GM18861 (cell line): ENCODE results near the gene PDE4D.

ENCODE experiments used
- ATAC-seq: cut with Tn5 transposase; IDR thresholded peaks from one replicate; pipeline ENCODE4 v1.9.1; 2021; ENCODE audit not compliant: unreplicated experiment

Gene PDE4D

DNA sequence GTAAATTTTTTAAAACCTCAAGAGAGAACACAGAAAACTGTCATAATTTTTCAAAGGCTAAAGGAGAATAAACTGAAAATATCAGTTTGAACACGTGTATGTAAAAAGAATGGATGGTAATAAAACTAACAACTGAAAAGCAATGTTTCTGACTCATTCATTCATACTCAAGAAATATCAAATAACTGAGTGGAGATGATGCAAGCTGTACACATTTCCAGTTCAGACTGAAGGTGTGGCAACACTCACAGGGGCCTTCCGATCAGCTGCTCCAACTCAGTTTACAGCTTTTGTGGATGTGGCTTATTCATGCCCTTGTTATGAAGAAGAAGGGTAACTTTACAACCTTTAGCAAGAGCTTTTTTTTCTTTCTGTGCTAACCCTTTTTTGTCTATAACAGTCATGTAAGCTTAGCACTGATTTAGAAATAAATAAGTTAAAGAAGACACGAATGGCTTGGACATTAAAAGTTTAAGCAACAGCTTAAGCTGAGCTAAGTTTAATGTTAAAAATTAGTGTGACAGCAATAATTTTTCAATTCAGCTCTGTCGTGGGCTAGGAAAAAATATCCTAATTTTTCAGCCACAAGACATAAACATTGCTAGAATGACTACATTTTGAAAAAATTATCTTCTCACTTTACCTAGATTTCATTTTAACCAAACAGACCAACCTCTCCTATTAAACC is 857.1 kb downstream of the PDE4D start:
- no peak for ATAC-seq

DNA sequence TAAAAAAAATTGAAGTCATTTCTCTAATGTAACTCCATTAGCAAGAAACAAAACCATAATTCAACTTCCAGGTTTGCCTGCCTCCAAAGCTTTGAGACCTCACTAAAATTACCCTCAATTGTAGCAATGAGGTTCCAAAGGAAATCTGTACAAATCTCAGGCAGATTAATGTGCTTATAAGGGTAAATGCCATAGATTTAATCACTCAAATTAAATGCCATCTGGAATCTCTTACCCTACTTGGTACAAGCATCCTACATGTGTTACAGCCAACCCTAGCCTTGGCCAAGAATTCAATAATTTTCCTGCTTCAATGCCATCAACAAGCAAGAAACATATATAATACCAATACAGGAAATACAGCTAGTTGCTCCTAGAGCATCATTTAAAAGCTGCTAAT is 857.8 kb downstream of the PDE4D start:
- ATAC-seq = no peak

DNA sequence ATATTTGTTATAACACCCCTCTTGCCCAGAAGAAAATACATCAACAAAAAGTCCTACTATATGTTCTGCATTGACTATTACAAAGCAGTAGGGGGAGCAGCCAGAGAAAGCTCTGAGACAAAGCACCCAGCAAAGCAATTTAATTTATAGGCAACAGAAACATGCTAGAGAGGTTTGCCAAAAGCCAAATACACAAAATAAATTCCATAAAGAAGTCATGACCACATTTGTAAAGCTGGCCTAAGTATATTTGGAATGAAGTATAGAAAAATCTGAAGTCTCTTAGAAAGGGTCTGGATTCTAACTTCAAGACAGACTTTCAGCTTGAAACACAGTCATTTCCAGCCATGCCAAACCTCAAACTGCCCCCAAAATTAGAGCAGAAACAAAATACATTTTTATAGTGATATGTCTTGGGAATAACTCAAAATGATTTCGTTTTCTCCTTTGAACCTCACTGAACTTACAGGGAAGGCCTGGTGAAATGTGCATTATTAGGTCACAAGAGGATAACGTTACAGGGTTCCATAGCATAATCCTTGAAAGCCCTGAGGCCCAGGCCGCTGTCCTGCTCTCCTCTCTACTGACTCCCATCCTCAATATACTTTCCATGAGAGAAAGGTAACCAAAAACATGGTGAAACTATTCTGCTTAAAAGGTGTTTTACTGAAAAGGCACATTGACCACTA is 858.9 kb downstream of the PDE4D start:
- no peak for ATAC-seq

DNA sequence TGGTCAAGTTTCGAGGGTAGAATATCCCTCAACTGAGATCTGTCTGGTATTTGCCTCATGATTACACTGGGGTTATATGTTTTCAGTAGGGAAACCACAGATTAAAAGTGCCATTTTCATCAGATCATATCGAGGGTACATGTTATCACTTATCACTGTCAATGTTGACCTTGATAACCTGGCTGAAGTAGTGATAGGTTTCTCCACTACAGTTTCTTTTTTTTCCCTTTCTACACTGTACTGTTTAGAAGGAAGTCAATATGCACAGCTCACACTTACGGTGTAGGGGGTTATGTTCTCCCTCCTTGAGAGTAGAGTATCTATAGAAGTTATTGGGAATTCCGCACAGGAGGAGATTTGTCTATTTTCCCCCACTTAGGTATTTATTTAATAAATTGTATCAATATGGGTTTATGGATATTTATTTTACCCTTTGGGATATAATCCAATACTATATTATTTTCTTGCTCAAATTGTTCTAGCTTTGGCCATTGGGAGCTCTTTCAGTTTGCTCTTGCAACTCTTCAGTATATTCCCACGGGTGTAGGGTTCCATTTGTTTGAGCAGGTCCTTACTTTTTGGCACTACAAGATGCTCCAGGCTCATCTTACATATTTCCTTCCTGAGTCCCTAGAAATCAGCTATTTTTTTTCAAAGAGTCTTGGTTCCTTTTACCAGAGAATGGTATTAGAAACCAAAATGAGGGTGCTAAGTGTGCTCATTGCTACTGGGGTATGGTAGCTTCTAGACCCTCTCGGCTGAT is 866.2 kb downstream of the PDE4D start:
- ATAC-seq = no peak

DNA sequence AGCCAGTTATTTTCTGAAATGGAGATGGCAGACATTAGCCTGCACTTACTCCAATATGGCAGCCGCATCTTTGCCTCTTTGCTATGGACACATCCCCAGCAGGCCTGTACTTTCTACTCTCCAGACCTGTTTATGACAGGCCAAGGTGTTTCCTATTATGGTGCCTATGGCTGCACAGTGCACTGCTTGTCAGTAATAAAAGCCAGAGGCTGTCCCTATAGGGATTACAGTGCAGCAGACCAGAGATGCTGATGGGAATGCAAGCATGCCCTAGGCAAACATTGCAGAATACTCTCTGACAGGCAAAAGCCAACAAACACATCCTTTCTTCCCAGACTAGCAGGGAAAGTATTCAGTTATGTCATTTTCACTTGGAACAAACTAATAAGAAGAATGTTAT is 867.8 kb downstream of the PDE4D start:
- no peak for ATAC-seq

DNA sequence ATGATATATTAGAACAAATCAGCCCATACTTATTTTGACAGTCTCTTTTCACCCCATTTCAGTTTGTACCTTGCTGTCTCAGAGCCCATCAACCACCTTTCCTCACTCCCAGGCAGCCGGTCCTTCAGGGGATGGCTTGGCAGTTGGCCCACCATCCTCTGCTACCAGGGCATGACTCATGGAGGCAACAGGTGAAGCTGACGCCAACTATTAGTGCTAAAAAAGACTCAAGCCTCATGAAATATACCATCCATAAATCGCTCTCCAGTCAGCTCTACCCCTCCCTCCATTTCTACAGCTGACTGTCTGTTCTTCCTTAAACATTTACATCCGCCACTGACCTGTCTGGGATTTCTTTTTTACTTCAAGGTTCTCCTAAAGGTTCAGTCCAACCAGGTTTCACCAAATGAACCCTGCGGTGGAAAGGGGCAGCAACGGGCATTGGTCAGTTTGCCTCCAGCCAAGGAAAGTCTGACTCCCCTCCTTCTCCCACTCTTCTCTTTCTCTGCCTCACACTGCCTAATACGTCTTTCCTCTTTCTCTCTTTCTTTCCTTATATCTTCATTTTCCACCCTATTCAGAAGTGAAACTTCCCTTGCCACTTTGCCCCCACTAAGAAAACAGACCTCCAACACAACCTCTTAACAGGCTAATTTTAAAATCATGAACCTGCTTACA is 871.5 kb downstream of the PDE4D start:
- ATAC-seq = no peak

DNA sequence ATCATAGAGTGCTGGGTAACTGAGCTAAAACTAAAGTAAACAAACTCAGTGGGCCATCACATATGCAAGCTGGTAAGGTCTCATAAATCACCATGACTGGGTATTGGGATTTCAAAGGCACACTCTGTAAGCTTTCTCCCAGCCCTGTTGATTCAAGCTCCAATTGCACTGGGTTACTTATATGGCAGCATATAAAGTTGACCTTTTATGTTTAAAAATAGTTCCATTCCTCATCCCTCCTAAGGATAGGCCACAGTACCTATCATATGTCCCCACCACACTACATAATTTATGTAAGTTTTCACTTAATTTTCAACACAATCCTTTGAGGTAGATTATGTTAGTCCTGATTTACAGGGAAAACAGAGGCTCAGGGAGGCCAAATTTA is 872.2 kb downstream of the PDE4D start:
- ATAC-seq = no peak

DNA sequence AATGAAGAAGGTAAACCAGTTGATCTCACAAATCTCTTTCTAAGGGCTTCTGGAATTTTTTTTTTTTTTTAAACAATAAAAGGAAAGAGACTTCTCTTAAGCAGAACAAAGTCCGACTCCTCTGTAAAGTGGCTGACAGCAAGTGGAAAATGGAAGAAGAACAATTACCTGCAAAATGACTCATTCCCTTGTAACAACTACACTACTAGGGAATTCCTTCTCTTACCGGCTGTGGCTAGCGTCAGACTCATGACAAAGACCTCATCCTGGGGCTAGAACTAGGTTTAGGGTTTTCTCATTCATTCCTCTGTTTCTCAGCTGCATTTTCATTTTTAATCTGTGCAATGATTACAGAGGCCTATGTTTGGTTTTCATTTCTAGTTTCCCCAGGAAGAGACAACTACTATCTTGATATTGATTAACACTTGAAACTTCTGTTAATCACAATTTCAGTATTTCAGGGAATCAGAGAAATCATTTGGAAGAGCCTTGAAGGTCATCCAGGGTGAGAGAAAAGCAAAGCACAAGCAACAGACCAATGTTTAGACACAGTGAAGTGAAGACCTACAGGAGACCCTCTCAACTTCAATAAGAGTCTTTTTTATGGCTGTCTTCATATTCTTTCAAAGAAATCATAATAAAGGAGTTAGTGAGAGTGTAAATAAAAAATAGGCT is 872.8 kb downstream of the PDE4D start:
- ATAC-seq = no peak

DNA sequence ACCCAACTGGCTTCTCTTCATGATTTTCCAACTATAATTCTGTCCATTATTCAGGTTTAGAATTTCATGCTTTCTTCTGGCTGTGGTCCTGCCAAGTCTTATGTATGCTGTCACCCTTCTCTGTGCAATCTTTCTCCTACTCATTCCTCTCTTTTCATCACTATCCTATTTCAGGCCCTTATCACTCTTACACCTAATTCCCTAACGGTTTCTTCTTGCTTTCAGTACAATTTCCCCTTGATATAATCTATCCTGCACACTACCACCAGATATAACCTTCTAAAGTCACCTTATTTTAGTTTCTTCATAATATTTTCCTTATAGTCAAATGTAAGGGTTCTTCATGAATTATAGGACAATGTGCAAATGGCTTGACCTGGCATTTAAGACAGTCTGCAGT is 874.4 kb downstream of the PDE4D start:
- no peak for ATAC-seq

DNA sequence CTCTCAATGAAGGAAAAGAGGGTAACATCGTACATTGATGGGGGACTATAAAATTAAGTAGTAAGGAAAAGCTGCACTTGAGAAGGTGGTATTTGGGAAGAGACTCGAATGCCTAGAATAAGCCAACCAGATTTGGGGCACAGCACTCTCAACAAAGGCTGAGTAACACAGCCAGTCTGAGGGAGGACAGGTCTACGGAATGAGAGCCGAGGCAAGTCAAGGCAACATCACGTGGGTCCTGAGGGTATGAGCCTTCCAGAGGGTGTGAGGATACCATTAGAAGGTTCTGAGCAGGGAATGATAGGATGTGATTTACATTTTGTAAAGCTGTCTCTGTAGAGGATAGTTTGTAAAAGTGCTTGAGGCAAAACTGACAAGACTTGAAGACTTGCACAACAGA is 876.6 kb downstream of the PDE4D start:
- ATAC-seq = no peak

DNA sequence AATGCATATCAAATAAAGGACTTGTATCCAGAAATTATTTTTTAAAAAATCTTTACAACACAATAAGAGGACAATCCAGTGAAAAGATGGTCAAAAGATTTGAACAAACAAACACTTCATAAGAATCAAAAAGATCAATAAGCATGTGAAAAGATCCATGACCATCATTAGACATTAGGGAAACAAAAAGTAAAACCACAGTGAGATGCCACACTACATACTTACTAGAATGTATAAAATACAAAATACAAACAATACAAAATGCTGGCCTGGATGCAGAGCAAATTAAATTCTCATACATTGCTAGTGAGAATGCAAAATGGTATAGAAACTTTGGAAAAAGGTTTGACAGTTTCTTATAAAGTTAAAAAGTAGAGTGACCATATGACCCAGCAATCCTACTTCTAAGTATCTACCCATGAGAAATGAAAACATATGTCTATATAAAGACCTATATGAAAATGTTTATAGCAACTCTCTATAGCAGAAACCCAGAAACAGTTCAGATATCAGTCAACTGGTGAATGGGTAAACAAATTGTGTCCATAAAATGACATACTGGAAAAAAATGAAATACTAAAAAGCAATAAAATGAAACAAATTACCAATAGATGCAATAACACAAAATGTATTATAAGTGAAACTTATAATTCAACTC is 884.6 kb downstream of the PDE4D start:
- ATAC-seq = no peak

DNA sequence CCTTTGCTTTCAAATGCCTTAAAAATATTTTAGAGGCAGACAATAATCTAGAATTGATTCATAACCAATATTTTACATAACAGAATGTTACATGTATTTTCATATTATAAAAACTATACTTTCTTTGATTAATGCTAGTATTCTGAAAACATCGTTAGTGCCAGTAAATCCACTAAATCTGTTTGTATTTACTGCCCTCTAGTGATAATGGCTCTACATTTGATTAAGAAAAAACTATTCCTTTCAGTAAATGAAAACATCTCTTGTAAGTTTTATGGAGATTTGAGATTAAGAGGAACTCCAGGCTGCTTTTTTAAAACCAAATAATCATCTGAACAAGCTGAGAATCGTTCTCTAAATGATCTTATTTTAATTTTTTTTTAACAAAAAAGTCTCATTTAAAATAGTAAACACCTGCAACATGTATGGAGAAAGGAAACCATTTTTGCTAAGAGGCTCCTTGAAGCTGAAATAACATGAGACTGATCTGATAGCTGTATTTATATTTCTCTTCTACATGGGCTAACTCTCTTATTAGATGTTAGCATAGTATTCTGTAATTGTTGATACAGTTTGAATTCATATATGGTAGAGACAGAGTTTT is 886.0 kb downstream of the PDE4D start:
- ATAC-seq = no peak

DNA sequence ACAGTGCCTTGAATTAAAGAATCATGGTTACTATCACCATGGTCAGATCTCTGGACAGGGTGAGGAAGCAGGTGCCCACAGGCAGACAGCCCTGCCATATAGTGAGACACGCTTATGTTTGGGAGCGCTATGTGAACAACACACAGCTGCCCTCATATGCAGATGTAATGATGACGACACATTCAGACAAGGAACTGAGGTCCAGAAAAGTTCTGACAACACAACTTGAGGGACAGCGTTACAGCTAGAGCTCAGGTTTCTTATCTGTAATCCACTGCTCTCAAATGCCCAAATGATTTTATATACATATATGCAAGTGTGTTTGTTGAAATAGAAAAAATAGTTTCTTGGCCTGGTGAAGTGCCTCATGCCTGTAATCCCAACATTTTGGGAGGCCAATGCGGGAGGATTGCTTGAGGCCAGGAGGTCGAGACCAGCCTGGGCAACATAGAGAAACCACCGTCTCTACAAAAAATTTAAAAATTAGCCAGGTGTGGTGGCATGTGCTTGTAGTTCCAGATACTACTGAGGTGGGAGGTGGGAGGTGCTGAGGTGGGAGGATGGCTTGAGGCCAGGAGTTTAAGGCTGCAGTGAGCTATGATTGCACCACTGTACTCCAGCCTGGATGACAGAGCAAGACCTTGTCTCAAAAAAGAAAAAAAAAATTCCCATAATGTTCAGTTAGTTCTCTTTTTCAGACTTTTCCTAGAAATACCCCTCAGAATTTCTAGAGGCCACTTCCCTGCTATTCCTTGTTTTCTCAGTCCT is 887.4 kb downstream of the PDE4D start:
- no peak for ATAC-seq

DNA sequence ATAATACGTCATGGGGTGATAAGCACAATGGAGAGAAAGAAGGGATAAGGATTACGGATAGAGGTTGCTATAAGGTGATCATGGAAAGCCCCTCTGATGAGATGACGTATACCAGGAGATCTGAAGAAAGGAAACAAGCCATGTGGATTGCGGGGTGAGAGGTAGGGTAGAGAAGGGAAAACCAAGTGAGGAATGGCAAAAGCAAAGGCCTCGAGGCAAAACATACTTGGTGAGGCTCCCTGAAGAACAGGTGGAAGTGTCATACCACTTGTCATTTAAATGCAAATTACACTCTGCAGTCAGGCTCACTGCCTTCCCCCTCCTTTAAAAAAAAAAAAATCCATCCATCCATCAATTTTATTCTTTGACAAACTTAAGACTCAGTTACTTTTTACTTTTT is 889.9 kb downstream of the PDE4D start:
- ATAC-seq = no peak

DNA sequence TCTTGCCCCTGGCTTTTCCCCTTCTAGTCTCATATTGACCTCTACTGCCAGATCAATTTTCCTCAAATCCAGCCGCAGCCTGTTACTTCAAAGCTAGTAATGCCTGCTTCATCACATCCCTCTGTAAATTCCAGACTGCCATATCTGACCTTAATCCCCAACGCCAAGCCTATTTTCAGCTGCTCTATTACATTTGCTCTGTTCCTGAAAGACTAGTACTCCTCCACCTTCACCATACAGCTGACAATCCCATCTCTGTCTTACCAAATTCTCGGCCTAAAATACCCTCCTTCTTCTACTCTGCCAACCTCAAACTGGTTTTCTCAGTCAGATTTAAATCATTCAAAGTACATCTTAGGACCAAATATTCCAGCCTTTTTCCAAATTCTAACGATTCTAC is 890.4 kb downstream of the PDE4D start:
- no peak for ATAC-seq

DNA sequence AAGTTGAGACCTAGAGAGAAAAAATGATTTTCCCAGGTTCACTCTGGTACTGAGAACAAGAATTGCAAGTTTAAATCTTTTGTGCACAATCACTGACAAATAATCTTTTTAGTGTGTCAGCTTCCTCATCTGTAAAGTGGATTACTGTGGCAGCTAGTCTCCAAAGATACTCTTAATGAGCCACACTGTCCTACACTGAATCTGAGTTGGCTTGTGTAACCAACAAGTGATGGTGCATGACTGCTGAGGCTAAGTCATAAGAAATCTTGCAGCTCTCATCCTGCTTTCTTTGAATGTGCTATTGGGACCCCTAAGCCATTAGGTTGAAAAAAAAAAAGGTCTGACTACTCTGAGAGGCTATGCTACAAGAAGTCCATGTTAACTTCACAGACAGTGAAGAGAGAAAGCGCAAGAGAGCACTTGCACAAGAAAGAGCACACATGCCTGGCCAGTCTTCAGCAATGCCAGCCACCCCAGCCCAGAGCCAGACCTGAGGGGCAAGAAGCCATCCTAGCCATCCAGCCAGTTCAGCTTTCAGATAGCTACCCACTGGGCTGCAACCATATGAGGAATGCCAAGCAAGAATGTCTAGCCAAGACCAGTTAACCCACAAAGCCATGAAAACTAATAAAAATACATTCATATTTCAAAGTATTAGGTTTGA is 891.2 kb downstream of the PDE4D start:
- ATAC-seq = no peak

DNA sequence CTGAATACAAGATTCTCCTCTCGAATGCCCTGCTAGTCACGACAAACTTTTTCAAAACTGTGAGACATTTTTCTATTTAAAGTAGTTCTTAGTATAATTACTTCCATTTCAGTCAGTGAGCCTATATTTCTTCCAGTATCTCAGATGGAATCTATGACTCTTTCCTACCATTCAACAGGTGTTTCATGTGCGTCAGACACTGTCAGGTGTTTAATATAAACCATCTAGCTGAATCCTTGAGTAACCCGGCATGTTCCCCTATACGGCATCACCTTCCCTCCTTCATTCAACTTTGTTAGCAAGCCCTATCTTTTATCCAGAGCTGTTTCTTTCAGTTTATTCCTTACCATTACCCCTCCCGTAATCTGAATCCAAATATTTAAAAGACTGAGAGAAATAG is 891.8 kb downstream of the PDE4D start:
- no peak for ATAC-seq

DNA sequence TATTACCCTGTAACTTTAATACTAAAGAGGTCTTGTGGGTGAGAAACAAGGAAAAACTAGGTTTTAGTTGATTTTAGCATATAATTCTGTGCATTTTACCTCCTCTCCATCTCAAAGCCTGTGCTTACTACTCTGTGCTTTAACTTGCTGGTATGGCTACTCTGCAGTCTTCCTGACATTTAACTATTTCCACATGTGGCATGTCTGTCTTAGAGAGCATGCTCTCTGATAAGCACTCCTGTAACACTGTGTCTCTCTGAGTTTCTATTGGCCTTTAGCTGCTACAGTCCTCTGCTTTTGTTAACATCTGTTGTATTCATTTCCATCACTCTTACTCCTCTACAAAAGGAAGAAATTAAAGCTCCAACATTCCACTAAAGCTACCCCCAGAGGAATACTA is 892.4 kb downstream of the PDE4D start:
- ATAC-seq = no peak

DNA sequence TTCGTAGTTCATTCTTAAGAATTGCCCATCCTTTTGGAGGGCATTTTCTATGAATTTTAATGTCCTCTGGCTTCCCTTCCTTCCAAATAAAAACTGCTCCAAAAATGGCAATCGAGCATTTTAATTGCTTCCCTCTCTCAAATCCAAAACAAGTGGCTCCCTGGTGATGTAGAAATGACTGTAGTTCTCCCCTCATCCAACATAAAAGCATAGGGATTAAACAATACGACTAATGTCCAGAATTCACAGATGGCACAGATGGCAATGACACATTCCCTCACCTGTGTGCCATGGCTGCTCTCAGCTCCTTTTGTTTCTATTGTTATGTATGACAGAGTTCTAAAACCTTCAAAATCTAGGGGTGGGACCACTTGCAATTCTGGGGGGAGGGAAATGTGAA is 893.3 kb downstream of the PDE4D start:
- ATAC-seq = no peak
